GM10266 (cell line): ENCODE measurements around the gene ZMYND10.
A peak's percentile ranks its signal among the peaks of the same experiment; 100 is the strongest.

Experiments
- DNase-seq: peaks from one replicate; pipeline ENCODE4 v3.0.0; 2012; ENCODE audit errors: extremely low spot score
- TF ChIP-seq, protein P1 (sequence below): IDR thresholded peaks from 2 replicates; pipeline ENCODE4 v1.5.1; 2012; ENCODE audit warnings: mild to moderate bottlenecking, low read depth; ENCODE audit not compliant: control insufficient read depth, insufficient read depth; ENCODE audit errors: missing control alignments

Gene ZMYND10

DNA sequence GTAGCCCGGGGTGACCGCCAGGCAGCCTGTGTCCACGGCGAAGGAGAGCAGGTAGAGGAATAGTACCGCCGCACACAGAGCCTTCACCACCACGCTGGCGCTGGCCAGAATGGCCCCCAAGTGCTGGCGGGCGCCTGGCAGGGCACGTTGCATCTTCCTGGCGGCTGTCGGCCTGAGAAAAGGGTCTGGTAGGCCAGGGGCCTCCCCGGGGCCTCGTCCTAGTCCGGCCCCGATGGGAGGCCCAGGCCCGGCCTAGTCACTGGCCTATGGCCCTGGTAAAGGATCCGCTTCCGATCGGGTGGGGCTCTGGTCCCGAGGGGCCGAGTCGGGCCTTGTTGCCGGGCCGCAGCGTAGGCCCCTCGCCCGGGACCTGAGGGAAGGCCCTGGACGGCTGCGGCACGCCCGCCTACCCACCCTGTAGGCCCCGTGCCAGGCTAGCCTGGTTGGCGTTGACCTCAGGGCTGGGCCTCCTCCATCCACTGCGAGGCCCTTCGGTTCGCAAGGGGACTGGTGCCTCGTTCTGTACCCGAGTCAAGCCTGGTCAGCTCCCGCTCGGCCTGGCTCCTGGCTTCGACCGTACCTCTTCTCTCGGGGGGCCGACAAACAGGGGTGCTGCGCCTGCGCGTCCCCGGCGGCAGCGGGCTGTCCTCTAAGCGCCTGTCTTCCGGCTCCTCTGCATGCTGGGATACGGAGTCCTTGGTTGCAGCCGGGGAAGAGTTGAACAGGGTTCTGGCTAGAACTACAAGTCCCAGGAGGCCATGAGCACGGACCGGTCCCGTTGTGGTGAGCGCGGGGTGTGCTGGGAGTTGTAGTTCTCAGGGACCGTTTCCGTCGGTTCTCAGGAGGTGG is 13.6 kb upstream of the ZMYND10 start, which contains the start of gene TMEM115:
TMEM115 (minus strand) TSS at position 611 of the 849 bp plus-strand sequence; CDS start at position 153, 458 bp downstream.
- peak; percentile 97 for DNase-seq
- TF ChIP-seq, protein P1, sequence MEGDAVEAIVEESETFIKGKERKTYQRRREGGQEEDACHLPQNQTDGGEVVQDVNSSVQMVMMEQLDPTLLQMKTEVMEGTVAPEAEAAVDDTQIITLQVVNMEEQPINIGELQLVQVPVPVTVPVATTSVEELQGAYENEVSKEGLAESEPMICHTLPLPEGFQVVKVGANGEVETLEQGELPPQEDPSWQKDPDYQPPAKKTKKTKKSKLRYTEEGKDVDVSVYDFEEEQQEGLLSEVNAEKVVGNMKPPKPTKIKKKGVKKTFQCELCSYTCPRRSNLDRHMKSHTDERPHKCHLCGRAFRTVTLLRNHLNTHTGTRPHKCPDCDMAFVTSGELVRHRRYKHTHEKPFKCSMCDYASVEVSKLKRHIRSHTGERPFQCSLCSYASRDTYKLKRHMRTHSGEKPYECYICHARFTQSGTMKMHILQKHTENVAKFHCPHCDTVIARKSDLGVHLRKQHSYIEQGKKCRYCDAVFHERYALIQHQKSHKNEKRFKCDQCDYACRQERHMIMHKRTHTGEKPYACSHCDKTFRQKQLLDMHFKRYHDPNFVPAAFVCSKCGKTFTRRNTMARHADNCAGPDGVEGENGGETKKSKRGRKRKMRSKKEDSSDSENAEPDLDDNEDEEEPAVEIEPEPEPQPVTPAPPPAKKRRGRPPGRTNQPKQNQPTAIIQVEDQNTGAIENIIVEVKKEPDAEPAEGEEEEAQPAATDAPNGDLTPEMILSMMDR = no peak

DNA sequence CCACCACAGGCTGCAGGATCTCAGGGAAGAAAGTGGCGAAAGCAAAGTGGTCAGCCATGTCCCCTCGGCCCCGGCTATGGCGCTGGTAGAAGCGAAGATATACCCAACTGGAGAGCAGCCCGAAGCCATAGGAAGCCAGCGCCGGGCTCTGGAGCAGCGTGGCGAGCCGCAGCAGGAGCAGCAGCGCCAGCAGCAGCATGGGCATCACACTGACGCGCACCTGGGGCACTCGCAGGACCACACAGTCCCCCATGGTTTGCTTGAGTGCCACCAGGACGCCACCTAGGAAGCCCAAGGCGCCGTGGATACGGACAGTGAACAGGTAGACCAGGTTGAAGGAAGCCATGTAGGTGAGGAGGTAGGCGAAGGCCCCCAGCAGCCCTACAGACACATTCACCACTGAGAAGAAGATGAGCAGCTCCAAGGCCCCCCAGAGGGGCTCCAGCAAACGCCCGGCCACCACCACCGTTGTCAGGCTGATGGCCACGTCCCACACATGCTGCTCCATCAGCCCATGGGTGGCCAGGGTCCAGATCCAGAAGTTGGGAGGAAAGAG is 12.9 kb upstream of the ZMYND10 start:
- TF ChIP-seq, protein P1 = no peak
- no peak for DNase-seq

DNA sequence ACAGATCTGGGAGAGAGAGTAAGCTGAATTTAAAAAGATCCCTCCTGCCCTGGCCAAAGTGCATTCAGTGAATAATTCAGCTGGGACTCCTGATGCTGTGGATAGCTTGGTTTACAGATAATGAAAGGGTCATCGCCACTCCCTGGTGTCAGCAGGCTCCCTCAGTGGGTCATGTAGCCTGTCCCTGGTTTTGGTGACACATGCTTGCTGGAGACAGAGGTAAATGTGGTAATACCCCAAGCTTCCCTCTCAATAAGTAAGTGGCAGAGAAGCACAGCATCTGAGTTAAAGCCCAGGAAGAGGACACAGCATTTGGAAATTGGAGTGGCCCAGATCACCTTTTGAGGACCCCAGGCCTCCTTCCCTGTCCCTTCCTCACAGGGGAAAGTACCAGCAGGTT is 11.9 kb upstream of the ZMYND10 start:
- DNase-seq = no peak
- TF ChIP-seq, protein P1 = no peak

DNA sequence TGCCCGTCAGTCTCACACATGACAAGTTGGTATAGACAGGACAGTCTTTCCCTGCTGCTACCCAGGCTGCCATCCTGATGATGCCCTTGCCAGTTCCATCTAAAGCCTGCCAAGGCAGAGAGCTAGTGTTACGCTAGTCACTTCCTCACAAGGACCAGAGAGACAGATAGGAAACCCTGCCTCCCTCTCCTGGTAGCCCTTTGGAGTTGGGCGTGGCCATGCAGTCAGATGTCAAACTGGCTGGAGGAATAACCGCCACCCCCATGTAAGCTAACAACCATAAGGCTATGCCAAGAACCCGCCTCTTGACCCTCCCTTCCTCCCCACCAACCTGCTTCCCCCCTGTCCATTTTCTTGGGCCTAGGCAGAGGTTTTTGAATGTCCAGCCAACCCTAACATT is 11.0 kb upstream of the ZMYND10 start:
- DNase-seq = no peak
- TF ChIP-seq, protein P1 = no peak

DNA sequence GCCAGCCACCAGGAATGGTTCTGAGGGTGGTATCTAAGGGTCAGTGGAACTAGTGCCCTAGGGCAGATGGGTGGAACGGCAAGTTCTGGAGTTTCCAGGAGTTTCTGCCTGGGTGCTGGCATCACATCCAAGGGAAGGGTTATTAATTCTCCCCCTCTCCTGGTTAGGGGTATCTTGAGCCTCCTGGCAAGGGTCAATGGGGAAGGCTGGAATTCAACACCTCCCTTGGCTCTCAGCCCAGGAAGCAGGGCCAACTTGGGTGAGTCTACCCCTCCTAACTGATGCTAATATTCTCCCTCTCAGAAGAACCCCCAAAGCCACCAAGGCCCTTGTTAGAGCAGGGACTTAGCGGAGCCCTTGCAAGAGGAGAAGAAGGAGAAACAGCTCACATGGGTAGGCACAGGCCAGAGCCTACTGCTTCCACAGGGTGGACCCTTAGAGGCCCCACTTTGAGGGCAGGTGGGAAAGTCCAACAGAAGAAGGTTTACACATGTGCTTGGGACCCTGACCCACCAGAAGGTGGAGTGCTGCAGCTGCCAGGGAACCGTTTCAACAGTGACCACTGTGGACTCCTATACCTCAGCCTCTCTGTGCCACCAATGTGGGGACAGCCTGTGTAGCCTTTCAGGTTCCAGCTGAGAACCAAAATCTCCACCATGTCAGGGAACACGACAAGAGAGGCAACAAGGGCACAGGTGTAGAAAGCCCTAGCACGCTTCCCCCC is 10.5 kb upstream of the ZMYND10 start:
- DNase-seq = no peak
- TF ChIP-seq, protein P1 = no peak

DNA sequence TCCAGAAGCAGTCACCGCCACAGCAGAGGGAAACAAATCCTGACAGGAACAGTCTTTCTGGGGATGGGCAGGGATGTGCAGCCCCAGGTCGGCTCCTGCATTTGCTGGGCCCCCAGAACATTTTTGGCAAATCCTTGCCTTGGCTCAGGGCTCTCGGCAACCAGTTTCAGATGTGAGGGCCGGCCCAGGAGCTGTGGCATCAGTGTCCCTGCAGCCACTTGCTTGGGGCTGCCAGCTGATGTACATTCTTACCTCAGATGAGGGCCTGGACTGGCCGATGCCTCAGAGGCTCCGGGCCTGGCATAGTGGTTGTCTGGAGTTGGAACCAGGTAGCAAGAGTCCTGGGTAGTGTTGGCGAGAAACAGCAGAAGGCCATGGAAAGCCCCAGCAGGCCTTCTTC is 9.3 kb upstream of the ZMYND10 start:
- TF ChIP-seq, protein P1 = no peak
- DNase-seq = no peak

DNA sequence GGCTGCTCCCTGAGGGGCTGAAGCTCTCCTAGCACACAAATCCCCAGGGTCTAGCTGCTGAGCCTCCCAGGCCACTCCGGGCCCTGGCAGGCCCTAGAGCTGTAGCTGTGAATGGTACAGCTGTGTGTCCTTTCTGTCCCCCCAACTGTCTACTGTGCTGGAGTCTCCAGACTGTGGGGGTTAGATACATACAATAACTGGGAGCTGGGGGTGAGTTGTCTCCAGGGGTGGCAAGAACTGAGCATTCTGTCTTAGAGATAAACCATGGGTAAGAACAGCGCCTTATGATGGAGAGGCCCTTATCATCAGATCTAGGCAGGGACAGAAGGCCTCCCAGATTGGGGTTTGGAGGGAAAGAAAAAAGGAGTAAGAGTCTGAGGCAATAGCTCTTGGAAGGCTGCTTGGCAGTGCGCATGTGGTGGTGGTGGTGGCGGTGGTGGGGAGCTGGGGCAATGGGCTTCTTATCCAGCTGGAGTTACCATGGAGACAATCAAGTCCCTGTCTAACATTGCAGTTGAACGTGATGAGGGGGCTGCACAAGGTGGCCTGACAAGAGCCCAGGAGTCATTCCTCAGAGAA is 8.7 kb upstream of the ZMYND10 start:
- DNase-seq = no peak
- TF ChIP-seq, protein P1 = no peak
